Measurements from ENCODE around the gene CAMKK1.
A peak's percentile ranks its signal among the peaks of the same experiment; 100 is the strongest.

The CAMKK1 gene

GRCh38 chr17:3893003-3893719 is at the start of gene CAMKK1:
CAMKK1 (minus strand) TSS chr17:3893053; CDS start chr17:3885687, 7,366 bp downstream.
- peak; percentile 97 for DNase-seq

GRCh38 chr17:3940965-3941698 is 48.3 kb upstream of the CAMKK1 start:
- DNase-seq = no peak

GRCh38 chr17:3937359-3937758 is 44.5 kb upstream of the CAMKK1 start:
- DNase-seq = no peak

- no peak for DNase-seq
Measured at GRCh38 chr17:3935825-3936355, 43.0 kb upstream of the CAMKK1 start.

- peak; percentile 91 for DNase-seq
Measured at GRCh38 chr17:3935140-3935542, 42.3 kb upstream of the CAMKK1 start.

- DNase-seq = no peak
Measured at GRCh38 chr17:3929764-3930163, 36.9 kb upstream of the CAMKK1 start.

- DNase-seq = no peak
Measured at GRCh38 chr17:3929181-3929580, 36.3 kb upstream of the CAMKK1 start.

- no peak for DNase-seq
Measured at GRCh38 chr17:3928406-3928805, 35.6 kb upstream of the CAMKK1 start.

GRCh38 chr17:3927628-3928340 is 34.9 kb upstream of the CAMKK1 start:
- no peak for DNase-seq

- DNase-seq = no peak
Measured at GRCh38 chr17:3926860-3927627, 34.2 kb upstream of the CAMKK1 start.

GRCh38 chr17:3925684-3926485 is 33.0 kb upstream of the CAMKK1 start:
- DNase-seq = no peak

GRCh38 chr17:3924512-3925350 is 31.9 kb upstream of the CAMKK1 start:
- DNase-seq = no peak

- DNase-seq = peak; percentile 55
Measured at GRCh38 chr17:3923466-3924190, 30.8 kb upstream of the CAMKK1 start.

GRCh38 chr17:3922765-3923164 is 29.9 kb upstream of the CAMKK1 start:
- no peak for DNase-seq

GRCh38 chr17:3921502-3922319 is 28.9 kb upstream of the CAMKK1 start:
- DNase-seq = no peak

- DNase-seq = no peak
Measured at GRCh38 chr17:3921006-3921405, 28.2 kb upstream of the CAMKK1 start.

- no peak for DNase-seq
Measured at GRCh38 chr17:3919123-3919624, 26.3 kb upstream of the CAMKK1 start.

- peak; percentile 24 for DNase-seq
Measured at GRCh38 chr17:3918372-3919122, 25.7 kb upstream of the CAMKK1 start.
